Measurements from ENCODE around the gene SLC8A2. TPM values are rescaled to one million over a fixed set of nuclear protein-coding genes. Genes with fewer than 3 reads are reported as not detected.
"Not testable (repeated sequence)": the region's sequence is repeated elsewhere in the genome, so short reads cannot be mapped to it uniquely, and the experiment has no call there.

The SLC8A2 gene
- polyA plus RNA-seq, 3 donors from 2014 or later: not detected

GRCh38 chr19:47421244-47421786 lies 50.4 kb downstream of the SLC8A2 start:
- no peaks in the 10 kb centered on the region for H3K9me3 Mint-ChIP-seq
- H3K4me3 Mint-ChIP-seq: peak overlapping the region in 1 of 5 donors; percentile 51
- no peak for DNase-seq
- no peak overlapping the region for H3K27ac Mint-ChIP-seq
- H3K27me3 Mint-ChIP-seq (ENCODE audit: low read depth in 3 of 3): peaks cover 26 to 46% (median 33%) of the 10 kb centered on the region in 3 donors
- H3K4me1 Mint-ChIP-seq: peaks cover 18 to 25% of the 10 kb centered on the region in 2 donors
- peaks cover 3 to 14% (median 10%) of the 10 kb centered on the region in 3 donors for H3K36me3 Mint-ChIP-seq

GRCh38 chr19:47419789-47420188 lies 51.9 kb downstream of the SLC8A2 start:
- Mint-ChIP-seq H3K36me3 (peaks cover 3 to 14% (median 10%) of the 10 kb centered on the region in 3 donors), H3K27me3 (ENCODE audit: low read depth in 3 of 3) (peaks cover 30 to 43% (median 42%) of the 10 kb centered on the region in 3 donors), H3K4me1 (peaks cover 18 to 25% of the 10 kb centered on the region in 2 donors), H3K27ac (no peak overlapping the region), H3K9me3 (no peaks in the 10 kb centered on the region), H3K4me3 (no peak overlapping the region)
- DNase-seq: no peak

- Mint-ChIP-seq H3K9me3 (no peaks in the 10 kb centered on the region), H3K4me3 (peak within 1 kb of the TSS in 2 of 5 donors; percentile 4 to 74), H3K4me1 (peaks cover 18 to 25% of the 10 kb centered on the region in 2 donors), H3K27me3 (ENCODE audit: low read depth in 3 of 3) (peaks cover 30 to 42% (median 39%) of the 10 kb centered on the region in 3 donors), H3K27ac (no peak within 1 kb of the TSS), H3K36me3 (peaks cover 3 to 14% (median 10%) of the 10 kb centered on the region in 3 donors)
- DNase-seq: no peak
Observed at GRCh38 chr19:47419030-47419783, 52.5 kb downstream of the SLC8A2 start, which contains the start of gene MEIS3. MEIS3 (minus strand) TSS chr19:47419527; CDS start chr19:47419081, 446 bp downstream.

- no peak overlapping the region for H3K27ac Mint-ChIP-seq
- H3K36me3 Mint-ChIP-seq: peaks cover 3 to 14% (median 10%) of the 10 kb centered on the region in 3 donors
- peak overlapping the region in 2 of 5 donors; percentile 4 to 74 for H3K4me3 Mint-ChIP-seq
- H3K4me1 Mint-ChIP-seq: peaks cover 18 to 25% of the 10 kb centered on the region in 2 donors
- DNase-seq: no peak
- H3K9me3 Mint-ChIP-seq: no peaks in the 10 kb centered on the region
- H3K27me3 Mint-ChIP-seq (ENCODE audit: low read depth in 3 of 3): peaks cover 30 to 44% (median 39%) of the 10 kb centered on the region in 3 donors
Observed at GRCh38 chr19:47418692-47419029, 53.0 kb downstream of the SLC8A2 start.

GRCh38 chr19:47417746-47418691 lies 53.7 kb downstream of the SLC8A2 start:
- Mint-ChIP-seq H3K4me1 (peaks cover 18 to 25% of the 10 kb centered on the region in 2 donors), H3K36me3 (peaks cover 3 to 10% (median 10%) of the 10 kb centered on the region in 3 donors), H3K9me3 (no peaks in the 10 kb centered on the region), H3K4me3 (peak overlapping the region; percentile 34 to 74 (median 39)), H3K27ac (peak overlapping the region in 1 of 6 donors; percentile 26), H3K27me3 (ENCODE audit: low read depth in 3 of 3) (peaks cover 29 to 44% (median 42%) of the 10 kb centered on the region in 3 donors)
- DNase-seq: no peak

GRCh38 chr19:47417107-47417745 lies 54.5 kb downstream of the SLC8A2 start:
- H3K9me3 Mint-ChIP-seq: no peaks in the 10 kb centered on the region
- peaks cover 0 to 2% (median 2%) of the 10 kb centered on the region in 3 donors for H3K36me3 Mint-ChIP-seq
- H3K27me3 Mint-ChIP-seq (ENCODE audit: low read depth in 3 of 3): peaks cover 24 to 36% (median 36%) of the 10 kb centered on the region in 3 donors
- H3K27ac Mint-ChIP-seq: no peak overlapping the region
- peaks cover 17 to 18% of the 10 kb centered on the region in 2 donors for H3K4me1 Mint-ChIP-seq
- H3K4me3 Mint-ChIP-seq: peak overlapping the region in 3 of 5 donors; percentile 36 to 74 (median 65)
- no peak for DNase-seq

GRCh38 chr19:47416643-47416985 lies 55.1 kb downstream of the SLC8A2 start:
- no peaks in the 10 kb centered on the region for H3K36me3 Mint-ChIP-seq
- no peaks in the 10 kb centered on the region for H3K9me3 Mint-ChIP-seq
- H3K27ac Mint-ChIP-seq: no peak overlapping the region
- DNase-seq: no peak
- peaks cover 16 to 17% of the 10 kb centered on the region in 2 donors for H3K4me1 Mint-ChIP-seq
- no peak overlapping the region for H3K4me3 Mint-ChIP-seq
- H3K27me3 Mint-ChIP-seq (ENCODE audit: low read depth in 3 of 3): peaks cover 21 to 34% (median 32%) of the 10 kb centered on the region in 3 donors

- Mint-ChIP-seq H3K4me3 (no peak overlapping the region), H3K36me3 (no peaks in the 10 kb centered on the region), H3K4me1 (peaks cover 14 to 17% of the 10 kb centered on the region in 2 donors), H3K9me3 (no peaks in the 10 kb centered on the region), H3K27ac (no peak overlapping the region), H3K27me3 (ENCODE audit: low read depth in 3 of 3) (peaks cover 18 to 30% (median 28%) of the 10 kb centered on the region in 3 donors)
- no peak for DNase-seq
Observed at GRCh38 chr19:47415953-47416642, 55.6 kb downstream of the SLC8A2 start.

- DNase-seq: no peak
- peaks cover 8 to 9% of the 10 kb centered on the region in 2 donors for H3K4me1 Mint-ChIP-seq
- no peaks in the 10 kb centered on the region for H3K36me3 Mint-ChIP-seq
- H3K9me3 Mint-ChIP-seq: no peaks in the 10 kb centered on the region
- peaks cover 14 to 25% (median 24%) of the 10 kb centered on the region in 3 donors for H3K27me3 Mint-ChIP-seq (ENCODE audit: low read depth in 3 of 3)
- no peak overlapping the region for H3K27ac Mint-ChIP-seq
- no peak overlapping the region for H3K4me3 Mint-ChIP-seq
Observed at GRCh38 chr19:47414469-47414868, 57.2 kb downstream of the SLC8A2 start.

GRCh38 chr19:47413941-47414340 lies 57.8 kb downstream of the SLC8A2 start:
- Mint-ChIP-seq H3K36me3 (no peaks in the 10 kb centered on the region), H3K27ac (no peak overlapping the region), H3K4me3 (no peak overlapping the region), H3K27me3 (ENCODE audit: low read depth in 3 of 3) (peaks cover 14 to 27% (median 24%) of the 10 kb centered on the region in 3 donors), H3K9me3 (no peaks in the 10 kb centered on the region), H3K4me1 (peaks cover 8 to 9% of the 10 kb centered on the region in 2 donors)
- no peak for DNase-seq

GRCh38 chr19:47411696-47412095 lies 60.0 kb downstream of the SLC8A2 start:
- not testable (repeated sequence) for H3K4me3 Mint-ChIP-seq, H3K27ac Mint-ChIP-seq, DNase-seq

GRCh38 chr19:47411101-47411500 lies 60.6 kb downstream of the SLC8A2 start:
- Mint-ChIP-seq H3K36me3 (peaks cover 0 to 4% (median 0%) of the 10 kb centered on the region in 3 donors), H3K27me3 (ENCODE audit: low read depth in 3 of 3) (peaks cover 9 to 25% (median 18%) of the 10 kb centered on the region in 3 donors), H3K27ac (no peak overlapping the region), H3K9me3 (no peaks in the 10 kb centered on the region), H3K4me3 (no peak overlapping the region), H3K4me1 (no peaks in the 10 kb centered on the region)
- DNase-seq: no peak

More at GRCh38 chr19:47411696-47412095, 60.0 kb downstream of the SLC8A2 start:
- H3K9me3 Mint-ChIP-seq, H3K4me1 Mint-ChIP-seq, H3K36me3 Mint-ChIP-seq: not testable (repeated sequence)
- H3K27me3 Mint-ChIP-seq (ENCODE audit: low read depth in 3 of 3): peaks cover 11 to 20% (median 19%) of the 10 kb centered on the region in 3 donors
